Measurements from ENCODE around the gene SDK1. TPM values are rescaled to one million over a fixed set of nuclear protein-coding genes. Genes with fewer than 3 reads are reported as not detected.

SDK1 gene
- total and polyA plus RNA-seq, 2 of the 8 experiments (the other 6 are each of a cell fraction or from before 2014, with no cell fraction given), result 3.3 to 7.2 TPM

DNA sequence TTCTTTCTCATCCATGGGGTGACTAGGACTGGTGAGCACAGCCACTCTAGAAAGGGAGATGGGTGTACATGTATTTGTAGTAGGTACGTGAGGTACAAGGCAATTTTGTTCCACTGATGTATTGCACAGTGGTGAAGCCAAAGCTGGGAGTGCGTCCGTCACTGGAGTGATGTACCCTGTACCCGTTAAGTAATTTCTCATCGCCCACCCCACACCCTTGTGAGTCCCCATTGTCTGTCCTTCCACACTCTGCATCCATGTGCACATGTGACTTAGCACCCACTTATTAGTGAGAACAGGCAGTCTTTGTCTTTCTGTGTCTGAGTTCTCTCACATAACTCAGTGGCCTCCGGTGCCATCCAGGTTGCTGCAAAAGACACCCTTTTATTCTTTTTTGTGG is 658.3 kb downstream of the SDK1 start:
- Histone ChIP-seq H2BK5ac (ENCODE audit: low read depth, low read length) (no peak overlapping the region), H2AK5ac (ENCODE audit: low read depth, low read length) (no peak overlapping the region), H2BK12ac (ENCODE audit: low read depth, low read length) (no peak overlapping the region), H2BK20ac (ENCODE audit: low read length) (no peak overlapping the region), H4K5ac (ENCODE audit: insufficient read length, low read depth, low read length) (no peak overlapping the region), H3K4ac (replicated peaks; ENCODE audit: insufficient read length, low read depth, low read length) (no peak overlapping the region), H3K27me3 (replicated peaks in 1 of 4; ENCODE audit: control insufficient read depth in 3 of 4, extremely low read depth in 1 of 4, insufficient read depth in 3 of 4, low read length in 3 of 4) (no peaks in the 10 kb centered on the region), H3K18ac (ENCODE audit: extremely low read depth, low read length) (no peak overlapping the region), H3K9ac (replicated peaks in 1 of 4; ENCODE audit: extremely low read depth in 1 of 4, low read depth in 3 of 4, low read length in 3 of 4) (no peak overlapping the region), H2BK120ac (replicated peaks; ENCODE audit: low read depth, low read length) (no peak overlapping the region), H3K36me3 (ENCODE audit: control insufficient read depth in 2 of 4, insufficient read depth in 4 of 4, low read length in 3 of 4) (no peaks in the 10 kb centered on the region), H2BK15ac (ENCODE audit: low read length) (no peak overlapping the region), H3K14ac (ENCODE audit: insufficient read length) (no peak overlapping the region), H3K4me1 (replicated peaks in 1 of 4; ENCODE audit: control insufficient read depth in 3 of 4, insufficient read depth in 4 of 4, low read length in 3 of 4) (no peaks in the 10 kb centered on the region), H3K79me2 (ENCODE audit: control insufficient read depth in 1 of 2, insufficient read depth in 2 of 2, low read length in 2 of 2) (no peaks in the 10 kb centered on the region), H3K9me3 (ENCODE audit: insufficient read depth in 2 of 2, low read depth in 1 of 2, low read length in 1 of 2) (no peaks in the 10 kb centered on the region), H3K4me2 (ENCODE audit: insufficient read depth in 1 of 2, low read depth in 2 of 2, low read length in 2 of 2) (no peak overlapping the region), H4K91ac (replicated peaks; ENCODE audit: insufficient read length, low read length) (no peak overlapping the region), H3K56ac (replicated peaks; ENCODE audit: insufficient read length, low read depth, low read length) (no peak overlapping the region), H3K4me3 (ENCODE audit: extremely low read depth in 1 of 4, insufficient read depth in 2 of 4, low read depth in 3 of 4, low read length in 4 of 4) (no peak overlapping the region), H3K27ac (ENCODE audit: low read depth, low read length) (no peak overlapping the region), H4K20me1 (replicated peaks in 1 of 2; ENCODE audit: control insufficient read depth in 1 of 2, insufficient read depth in 2 of 2, low read length in 2 of 2) (no peaks in the 10 kb centered on the region), H2AFZ (ENCODE audit: low read length) (no peak overlapping the region), H3K23me2 (ENCODE audit: low read depth, low read length) (no peaks in the 10 kb centered on the region), H3K23ac (ENCODE audit: insufficient read length) (no peak overlapping the region), H3K79me1 (ENCODE audit: low read depth, low read length) (no peaks in the 10 kb centered on the region; the same call in 1 of the 2 replicates), H4K8ac (ENCODE audit: extremely low read depth, insufficient read depth, low read length) (no peak overlapping the region)
- ChIA-PET POLR2A (ENCODE audit: partially characterized antibody) (no interaction called here), CTCF (ENCODE audit: partially characterized antibody) (interaction anchor here (0.7 to 1.8 kb wide), 3 partner anchors 23 to 302 kb away, joined by 3 to 4 read pairs (median 4); no protein-coding TSS in a partner anchor)
- TF ChIP-seq RNF2 (IDR thresholded peaks at IDR 0.05; ENCODE audit: borderline replicate concordance, low read depth, low read length, missing control alignments, poor library complexity, severe bottlenecking), result no peak
- no peak for TF ChIP-seq RAD21 (IDR thresholded peaks at IDR 0.05 in 1 of 2, conservative IDR thresholded peaks at IDR 0.05 in 1 of 2; ENCODE audit: low read depth in 2 of 2, low read length in 2 of 2)
- TF ChIP-seq CREB1 (IDR thresholded peaks at IDR 0.05), result no peak
- TF ChIP-seq BRCA1 (IDR thresholded peaks at IDR 0.05; ENCODE audit: low read depth, low read length), result no peak
- TF ChIP-seq PHF8 (conservative IDR thresholded peaks at IDR 0.05; ENCODE audit: low read depth, low read length), result no peak
- no peak for TF ChIP-seq TAF7 (optimal IDR thresholded peaks at IDR 0.05; ENCODE audit: borderline replicate concordance, low read depth, low read length)
- TF ChIP-seq POLR2A (IDR thresholded peaks at IDR 0.05; ENCODE audit: control extremely low read depth in 1 of 2, low read depth in 2 of 2, low read length in 2 of 2), result no peak
- TF ChIP-seq RBBP5 (IDR thresholded peaks at IDR 0.05; ENCODE audit: borderline replicate concordance, low read depth, low read length), result no peak
- FAIRE-seq (no peak), DNase-seq (ENCODE audit: low read depth in 1 of 2, low spot score in 2 of 2) (no peak)
- WGBS, 2 experiments (ENCODE audit: extremely low coverage in 1 of 2, insufficient coverage in 1 of 2, insufficient read length in 1 of 2, insufficient replicate concordance in 2 of 2, low coverage in 1 of 2, low lambda C conversion rate in 2 of 2, missing lambda C conversion rate in 1 of 2), result 97% methylated on average over 6 of the region's 6 CpGs; no CpG with 5 or more reads in 1 of the 2 experiments
